ENCODE data around the gene ARL14EPL.

Gene ARL14EPL

GRCh38 chr5:116071211-116071610 is 38.9 kb downstream of the ARL14EPL start:
- no peak overlapping the region for H3K9ac ChIP-seq (ENCODE audit: low read length)
- H3K4me1 ChIP-seq (ENCODE audit: low read length) = peaks cover 18% of the 10 kb centered on the region
- no peaks in the 10 kb centered on the region for H3K79me2 ChIP-seq (ENCODE audit: low read length)
- peaks cover 14% of the 10 kb centered on the region for H3K27me3 ChIP-seq (ENCODE audit: low read depth, low read length)
- H3K4me3 ChIP-seq (ENCODE audit: low read length) = no peak overlapping the region
- TF ChIP-seq, protein P1, sequence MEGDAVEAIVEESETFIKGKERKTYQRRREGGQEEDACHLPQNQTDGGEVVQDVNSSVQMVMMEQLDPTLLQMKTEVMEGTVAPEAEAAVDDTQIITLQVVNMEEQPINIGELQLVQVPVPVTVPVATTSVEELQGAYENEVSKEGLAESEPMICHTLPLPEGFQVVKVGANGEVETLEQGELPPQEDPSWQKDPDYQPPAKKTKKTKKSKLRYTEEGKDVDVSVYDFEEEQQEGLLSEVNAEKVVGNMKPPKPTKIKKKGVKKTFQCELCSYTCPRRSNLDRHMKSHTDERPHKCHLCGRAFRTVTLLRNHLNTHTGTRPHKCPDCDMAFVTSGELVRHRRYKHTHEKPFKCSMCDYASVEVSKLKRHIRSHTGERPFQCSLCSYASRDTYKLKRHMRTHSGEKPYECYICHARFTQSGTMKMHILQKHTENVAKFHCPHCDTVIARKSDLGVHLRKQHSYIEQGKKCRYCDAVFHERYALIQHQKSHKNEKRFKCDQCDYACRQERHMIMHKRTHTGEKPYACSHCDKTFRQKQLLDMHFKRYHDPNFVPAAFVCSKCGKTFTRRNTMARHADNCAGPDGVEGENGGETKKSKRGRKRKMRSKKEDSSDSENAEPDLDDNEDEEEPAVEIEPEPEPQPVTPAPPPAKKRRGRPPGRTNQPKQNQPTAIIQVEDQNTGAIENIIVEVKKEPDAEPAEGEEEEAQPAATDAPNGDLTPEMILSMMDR (IDR thresholded peaks at IDR 0.05; ENCODE audit: low read depth, low read length) = no peak
- no peak for TF ChIP-seq EZH2phosphoT487 (IDR thresholded peaks at IDR 0.05; ENCODE audit: low read depth)
- no peak overlapping the region for H3K4me2 ChIP-seq (ENCODE audit: low read length)
- H2AFZ ChIP-seq (ENCODE audit: low read depth, low read length) = no peak overlapping the region
- no peaks in the 10 kb centered on the region for H3K9me3 ChIP-seq (ENCODE audit: insufficient read depth, low read length)
- no peaks in the 10 kb centered on the region for H4K20me1 ChIP-seq (ENCODE audit: insufficient read depth, low read length)
- no peak overlapping the region for H3K27ac ChIP-seq (ENCODE audit: low read length)
- no peaks in the 10 kb centered on the region for H3K36me3 ChIP-seq (replicated peaks; ENCODE audit: low read depth, low read length)

GRCh38 chr5:116075191-116075831 is 43.0 kb downstream of the ARL14EPL start:
- no peak overlapping the region for H3K4me3 ChIP-seq (ENCODE audit: low read length)
- H3K9ac ChIP-seq (ENCODE audit: low read length) = no peak overlapping the region; the same call in 1 of the 2 replicates
- peaks cover 4% of the 10 kb centered on the region for H3K27me3 ChIP-seq (ENCODE audit: low read depth, low read length)
- TF ChIP-seq, protein P1 (IDR thresholded peaks at IDR 0.05; ENCODE audit: low read depth, low read length) = no peak
- no peak for TF ChIP-seq EZH2phosphoT487 (IDR thresholded peaks at IDR 0.05; ENCODE audit: low read depth)
- H4K20me1 ChIP-seq (ENCODE audit: insufficient read depth, low read length) = no peaks in the 10 kb centered on the region
- H3K4me1 ChIP-seq (ENCODE audit: low read length) = peaks cover 26% of the 10 kb centered on the region
- no peak overlapping the region for H2AFZ ChIP-seq (ENCODE audit: low read depth, low read length)
- peak overlapping the region; percentile 81 for H3K27ac ChIP-seq (ENCODE audit: low read length)
- H3K9me3 ChIP-seq (ENCODE audit: insufficient read depth, low read length) = no peaks in the 10 kb centered on the region
- H3K79me2 ChIP-seq (ENCODE audit: low read length) = no peaks in the 10 kb centered on the region
- peak overlapping the region; percentile 68 for H3K4me2 ChIP-seq (ENCODE audit: low read length)
- no peaks in the 10 kb centered on the region for H3K36me3 ChIP-seq (replicated peaks; ENCODE audit: low read depth, low read length)

GRCh38 chr5:116076496-116076895 is 44.2 kb downstream of the ARL14EPL start:
- TF ChIP-seq, protein P1 (IDR thresholded peaks at IDR 0.05; ENCODE audit: low read depth, low read length) = no peak
- TF ChIP-seq EZH2phosphoT487 (IDR thresholded peaks at IDR 0.05; ENCODE audit: low read depth) = no peak
- Histone ChIP-seq H3K36me3 (replicated peaks; ENCODE audit: low read depth, low read length) (no peaks in the 10 kb centered on the region), H3K79me2 (ENCODE audit: low read length) (no peaks in the 10 kb centered on the region), H3K4me2 (ENCODE audit: low read length) (peak overlapping the region; percentile 77), H2AFZ (ENCODE audit: low read depth, low read length) (no peak overlapping the region), H3K27ac (ENCODE audit: low read length) (peak overlapping the region; percentile 81), H3K4me1 (ENCODE audit: low read length) (peaks cover 26% of the 10 kb centered on the region), H3K27me3 (ENCODE audit: low read depth, low read length) (peaks cover 4% of the 10 kb centered on the region; the same call in 1 of the 2 replicates), H4K20me1 (ENCODE audit: insufficient read depth, low read length) (no peaks in the 10 kb centered on the region), H3K9me3 (ENCODE audit: insufficient read depth, low read length) (no peaks in the 10 kb centered on the region), H3K9ac (ENCODE audit: low read length) (peak overlapping the region; percentile 42; the same call in 1 of the 2 replicates), H3K4me3 (ENCODE audit: low read length) (peak overlapping the region; percentile 67)

GRCh38 chr5:116078199-116078598 is 45.9 kb downstream of the ARL14EPL start:
- H3K4me3 ChIP-seq (ENCODE audit: low read length) = no peak overlapping the region
- H3K36me3 ChIP-seq (replicated peaks; ENCODE audit: low read depth, low read length) = no peaks in the 10 kb centered on the region
- H3K27me3 ChIP-seq (ENCODE audit: low read depth, low read length) = no peaks in the 10 kb centered on the region
- no peak overlapping the region for H3K27ac ChIP-seq (ENCODE audit: low read length)
- H3K4me1 ChIP-seq (ENCODE audit: low read length) = peaks cover 26% of the 10 kb centered on the region
- H3K4me2 ChIP-seq (ENCODE audit: low read length) = no peak overlapping the region
- no peaks in the 10 kb centered on the region for H3K79me2 ChIP-seq (ENCODE audit: low read length)
- H4K20me1 ChIP-seq (ENCODE audit: insufficient read depth, low read length) = no peaks in the 10 kb centered on the region
- H2AFZ ChIP-seq (ENCODE audit: low read depth, low read length) = no peak overlapping the region
- TF ChIP-seq EZH2phosphoT487 (IDR thresholded peaks at IDR 0.05; ENCODE audit: low read depth) = no peak
- TF ChIP-seq, protein P1 (IDR thresholded peaks at IDR 0.05; ENCODE audit: low read depth, low read length) = no peak
- H3K9ac ChIP-seq (ENCODE audit: low read length) = no peak overlapping the region
- H3K9me3 ChIP-seq (ENCODE audit: insufficient read depth, low read length) = no peaks in the 10 kb centered on the region
